AG09319 (cell line): ENCODE results near the gene ACO2.

Source experiments
- DNase-seq: peaks from one replicate; pipeline ENCODE4 v3.0.0-alpha.2; 2010; ENCODE audit warnings: low read depth; ENCODE audit errors: extremely low read depth
- TF ChIP-seq, protein P1 (sequence below): IDR thresholded peaks from 2 replicates; pipeline ENCODE4 v1.5.1; 2011; ENCODE audit warnings: low read depth, mild to moderate bottlenecking, inconsistent platforms, low read length, moderate library complexity

The ACO2 gene

DNA sequence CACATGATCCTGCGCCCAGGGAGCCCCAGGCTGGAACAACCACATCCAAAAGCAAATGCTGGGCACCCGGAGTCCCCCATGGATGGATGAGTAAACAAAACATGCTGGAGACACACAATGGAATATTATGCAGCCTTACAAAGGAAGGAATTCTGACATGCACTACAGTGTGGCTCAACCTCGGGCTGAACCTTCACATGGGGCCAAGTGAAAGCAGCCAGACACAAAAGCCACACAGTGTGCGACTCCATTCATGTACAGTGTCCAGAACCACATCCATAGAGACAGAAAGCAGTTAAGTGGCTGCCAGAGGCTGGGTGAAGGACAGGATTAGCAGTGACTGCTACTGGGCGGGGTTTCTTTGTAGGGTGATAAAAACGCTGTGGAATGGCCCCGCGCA, 65.3 kb downstream of the ACO2 start:
- TF ChIP-seq, protein P1, sequence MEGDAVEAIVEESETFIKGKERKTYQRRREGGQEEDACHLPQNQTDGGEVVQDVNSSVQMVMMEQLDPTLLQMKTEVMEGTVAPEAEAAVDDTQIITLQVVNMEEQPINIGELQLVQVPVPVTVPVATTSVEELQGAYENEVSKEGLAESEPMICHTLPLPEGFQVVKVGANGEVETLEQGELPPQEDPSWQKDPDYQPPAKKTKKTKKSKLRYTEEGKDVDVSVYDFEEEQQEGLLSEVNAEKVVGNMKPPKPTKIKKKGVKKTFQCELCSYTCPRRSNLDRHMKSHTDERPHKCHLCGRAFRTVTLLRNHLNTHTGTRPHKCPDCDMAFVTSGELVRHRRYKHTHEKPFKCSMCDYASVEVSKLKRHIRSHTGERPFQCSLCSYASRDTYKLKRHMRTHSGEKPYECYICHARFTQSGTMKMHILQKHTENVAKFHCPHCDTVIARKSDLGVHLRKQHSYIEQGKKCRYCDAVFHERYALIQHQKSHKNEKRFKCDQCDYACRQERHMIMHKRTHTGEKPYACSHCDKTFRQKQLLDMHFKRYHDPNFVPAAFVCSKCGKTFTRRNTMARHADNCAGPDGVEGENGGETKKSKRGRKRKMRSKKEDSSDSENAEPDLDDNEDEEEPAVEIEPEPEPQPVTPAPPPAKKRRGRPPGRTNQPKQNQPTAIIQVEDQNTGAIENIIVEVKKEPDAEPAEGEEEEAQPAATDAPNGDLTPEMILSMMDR: no peak

DNA sequence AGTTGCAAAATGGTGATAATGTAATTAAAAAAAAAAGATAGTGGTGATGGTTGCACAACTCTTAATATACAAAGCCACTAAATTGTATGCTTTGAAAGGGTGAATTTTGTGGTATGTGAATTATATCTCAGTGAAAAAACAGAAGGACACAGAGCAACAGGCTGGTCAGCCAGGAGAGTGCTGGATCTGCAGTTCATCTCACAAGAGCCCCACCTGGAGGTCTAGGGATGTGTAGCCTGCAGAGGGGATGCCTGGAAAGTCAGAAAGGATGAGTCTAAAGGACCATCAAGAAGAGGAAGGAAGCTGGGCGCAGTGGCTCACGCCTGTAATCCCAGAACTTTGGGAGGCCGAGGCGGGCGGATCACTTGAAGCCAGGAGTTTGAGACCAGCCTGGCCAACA, 66.3 kb downstream of the ACO2 start:
- no peak for DNase-seq
- TF ChIP-seq, protein P1: peak; percentile 19

More for the DNA sequence above, 65.3 kb downstream of the ACO2 start:
- no peak for DNase-seq

DNA sequence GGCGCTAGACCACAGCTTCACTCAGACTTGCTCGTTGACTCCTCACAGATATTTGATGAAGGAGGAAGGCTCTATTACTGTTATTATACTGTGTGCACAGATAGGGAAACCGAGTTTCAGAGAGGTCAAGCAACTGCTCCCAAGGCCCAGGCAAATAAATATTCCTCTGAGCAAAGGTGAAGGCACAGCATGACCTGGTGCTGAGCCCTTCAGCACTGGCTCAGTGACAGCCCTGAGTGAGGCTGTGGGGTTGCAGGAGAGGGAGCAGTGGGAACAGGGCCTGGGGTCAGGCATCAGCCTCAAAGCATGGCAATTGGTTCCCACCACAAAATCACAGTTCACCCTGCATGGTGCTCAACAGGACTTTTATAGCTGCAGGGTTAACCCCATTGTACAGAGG, 68.3 kb downstream of the ACO2 start:
- DNase-seq: no peak
- TF ChIP-seq, protein P1: no peak

DNA sequence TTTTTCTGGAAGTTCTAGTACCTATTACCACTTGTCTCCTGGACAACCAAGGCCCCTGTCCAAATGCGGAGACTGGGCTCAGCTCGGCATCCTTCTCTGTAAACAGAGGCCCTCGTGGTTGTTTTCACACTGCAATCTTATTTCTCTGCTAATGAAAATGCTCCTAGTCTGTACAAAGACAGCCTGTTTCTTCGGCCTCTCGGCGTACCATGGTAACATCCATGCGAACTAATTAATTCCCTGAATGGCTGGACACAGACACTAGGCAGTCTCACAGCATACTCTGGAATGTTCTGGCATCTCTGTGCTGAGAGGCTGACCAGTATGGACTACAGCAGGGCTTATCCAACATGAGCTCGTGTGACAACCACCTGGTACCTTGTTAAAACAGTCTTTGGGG, 69.7 kb downstream of the ACO2 start:
- TF ChIP-seq, protein P1: no peak
- DNase-seq: no peak

DNA sequence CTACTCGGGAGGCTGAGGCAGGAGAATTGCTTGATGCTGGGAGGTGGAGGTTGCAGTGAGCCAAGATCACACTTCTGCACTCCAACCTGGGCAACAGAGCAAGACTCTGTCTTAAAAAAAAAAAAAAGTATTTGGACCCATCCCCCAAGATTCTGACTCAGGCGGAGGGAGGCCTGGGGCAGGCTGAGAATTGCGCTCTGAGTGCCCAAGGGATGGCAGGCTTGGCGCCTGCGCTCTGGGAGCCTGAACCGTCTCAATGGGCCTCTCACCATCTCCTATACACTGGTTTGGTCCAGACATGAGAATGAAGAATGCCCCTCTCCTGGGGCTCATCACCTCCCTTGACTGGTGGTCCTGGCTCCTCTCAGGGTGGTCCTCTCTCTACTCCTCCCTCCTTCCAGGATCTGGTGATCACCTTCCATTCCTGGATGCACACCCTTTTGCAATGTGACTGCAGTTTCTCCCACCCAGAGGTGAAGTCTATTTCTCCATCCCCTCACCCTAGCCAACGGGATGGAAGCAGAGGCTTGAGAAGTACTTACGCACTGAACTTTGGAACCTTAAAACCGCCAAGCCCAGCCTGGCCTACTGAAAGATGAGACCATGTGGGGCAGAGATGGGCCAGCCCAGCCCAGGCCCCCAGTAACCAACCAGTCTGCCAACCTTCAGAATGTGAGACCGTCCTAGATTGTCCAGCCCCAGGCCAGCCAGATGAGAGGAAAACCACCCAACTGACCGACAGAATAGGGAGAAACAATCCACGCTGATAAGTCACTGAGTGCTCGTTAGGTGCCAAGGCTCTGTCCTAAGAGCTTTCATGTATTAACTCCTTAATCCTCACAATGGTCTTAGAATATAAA, 70.5 kb downstream of the ACO2 start:
- TF ChIP-seq, protein P1: no peak
- no peak for DNase-seq

DNA sequence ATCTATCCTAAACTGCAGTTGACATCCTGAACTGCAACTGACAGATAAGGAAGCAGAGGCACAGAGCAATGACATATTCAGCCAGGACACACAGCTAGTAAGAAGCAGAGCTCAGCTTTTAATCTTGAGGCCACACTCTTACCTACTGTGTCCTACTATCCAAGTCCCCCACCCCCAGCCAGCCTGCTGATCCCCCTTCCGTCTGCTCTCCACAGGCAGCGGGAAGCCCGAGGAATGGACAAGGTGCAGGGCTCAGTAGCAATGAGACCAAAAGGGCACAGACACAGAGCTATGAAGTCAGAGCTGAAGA, 71.0 kb downstream of the ACO2 start:
- TF ChIP-seq, protein P1: no peak
- DNase-seq: no peak

DNA sequence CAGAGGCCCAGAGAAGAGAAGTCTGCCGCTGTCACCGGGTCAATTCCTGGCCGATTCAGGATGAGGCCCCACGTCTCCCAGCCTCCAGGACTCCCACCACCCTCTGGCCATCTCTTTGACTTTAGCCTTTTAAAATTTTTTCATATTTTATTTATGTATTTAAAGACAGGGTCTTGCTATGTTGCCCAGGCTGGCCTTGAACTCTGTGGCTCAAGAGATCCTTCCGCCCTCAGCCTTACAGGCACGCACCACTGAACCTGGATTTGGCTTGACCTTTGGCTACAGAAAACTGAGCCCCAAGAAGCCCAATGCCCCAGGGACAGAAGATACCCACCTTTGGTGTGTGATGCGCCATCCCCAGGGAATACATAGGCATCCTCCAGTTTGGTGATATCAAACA, 71.4 kb downstream of the ACO2 start:
- no peak for DNase-seq
- TF ChIP-seq, protein P1: no peak
